SK-N-SH (cell line): ENCODE results near the gene NACA2. TPM values are rescaled to one million over a fixed set of nuclear protein-coding genes. Genes with fewer than 3 reads are reported as not detected.

Experiments used
- CTCF ChIA-PET: fragments of 300-600, 350-600 bp; formaldehyde crosslinking; extraction: SDS; loops from one replicate; lab custom pipeline; 2021; lab: Yijun Ruan, JAX
- POLR2A ChIA-PET: fragments of 350-600 bp; sonication (Branson Sonifier 250); formaldehyde crosslinking; extraction: SDS; loops from one replicate; lab custom pipeline; 2020; ENCODE audit warnings: antibody characterized with exemption, inconsistent platforms; lab: Yijun Ruan, JAX
- DNase-seq: peaks from one replicate; pipeline ENCODE4 v3.0.0; 2012
- H2AFZ ChIP-seq: fragments of 200-600 bp; sonication (generic); 2 replicates; pipeline ENCODE4 v1.8.1; 2016; ENCODE audit warnings: antibody characterized with exemption, mild to moderate bottlenecking, low read depth
- H3F3A ChIP-seq: fragments of 200-600 bp; sonication (generic); replicated peaks from 2 replicates; pipeline ENCODE3; 2016; ENCODE audit warnings: antibody characterized with exemption, mild to moderate bottlenecking; ENCODE audit not compliant: insufficient read depth
- H3K27ac ChIP-seq, 2 experiments: fragments of 200-500 bp in 1 of 2; fragments of 200-600 bp in 1 of 2; sonication (Bioruptor generic) in 1 of 2; sonication (generic), shearing (Covaris generic) in 1 of 2; 2 replicates each; pipeline versions ENCODE4 v1.5.1 to v1.6.1; 2014 to 2016; ENCODE audit warnings: low read depth in 2 of 2, inconsistent platforms in 1 of 2, low read length in 1 of 2, mild to moderate bottlenecking in 1 of 2, mixed read lengths in 1 of 2
- H3K27me3 ChIP-seq: fragments of 200-600 bp; sonication (generic), shearing (Covaris generic); 2 replicates; pipeline ENCODE4 v1.6.1; 2016; ENCODE audit warnings: mixed run types; ENCODE audit not compliant: insufficient read depth
- H3K36me3 ChIP-seq, 2 experiments: fragments of 200-500 bp in 1 of 2; fragments of 200-600 bp in 1 of 2; sonication (Bioruptor generic) in 1 of 2; sonication (generic) in 1 of 2; replicated peaks in 1 of 2; 2 replicates each; pipeline versions ENCODE3 to v1.5.1; 2014 to 2016; ENCODE audit warnings: low read length in 1 of 2, mild to moderate bottlenecking in 1 of 2; ENCODE audit not compliant: insufficient read depth in 2 of 2, control insufficient read depth in 1 of 2
- H3K4me1 ChIP-seq, 2 experiments: fragments of 200-500 bp in 1 of 2; fragments of 200-600 bp in 1 of 2; sonication (Bioruptor generic) in 1 of 2; sonication (generic), shearing (Covaris generic) in 1 of 2; 2 replicates each; pipeline versions ENCODE4 v1.5.1 to v1.6.1; 2014 to 2016; ENCODE audit warnings: low read depth in 1 of 2, low read length in 1 of 2, mixed run types in 1 of 2; ENCODE audit not compliant: insufficient read depth in 2 of 2, control insufficient read depth in 1 of 2
- H3K4me2 ChIP-seq: fragments of 200-600 bp; sonication (generic), shearing (Covaris generic); 2 replicates; pipeline ENCODE4 v1.6.1; 2017; ENCODE audit warnings: mixed run types
- H3K4me3 ChIP-seq, 2 experiments: fragments of 200-500 bp in 1 of 2; fragments of 200-600 bp in 1 of 2; sonication (Bioruptor generic) in 1 of 2; sonication (generic), shearing (Covaris generic) in 1 of 2; 2 replicates each; pipeline versions ENCODE4 v1.5.1 to v1.8.1; 2014 to 2016; ENCODE audit warnings: low read depth in 2 of 2, inconsistent platforms in 1 of 2, low read length in 1 of 2, mild to moderate bottlenecking in 1 of 2, mixed read lengths in 1 of 2, moderate library complexity in 1 of 2
- H3K79me2 ChIP-seq: fragments of 200-600 bp; sonication (generic); 2 replicates; pipeline ENCODE4 v1.8.1; 2017; ENCODE audit warnings: mild to moderate bottlenecking; ENCODE audit not compliant: insufficient read depth
- H3K9ac ChIP-seq: fragments of 200-600 bp; sonication (generic); 2 replicates; pipeline ENCODE4 v1.6.1; 2017; ENCODE audit warnings: mixed run types
- H3K9me2 ChIP-seq: fragments of 200-600 bp; sonication (generic); 2 replicates; pipeline ENCODE4 v1.6.1; 2017; ENCODE audit warnings: mixed run types
- H3K9me3 ChIP-seq: fragments of 200-600 bp; sonication (generic); 2 replicates; pipeline ENCODE4 v1.6.1; 2017; ENCODE audit warnings: mixed run types, mild to moderate bottlenecking, moderate library complexity
- H4K20me1 ChIP-seq: fragments of 200-600 bp; sonication (generic); 2 replicates; pipeline ENCODE4 v1.6.1; 2017; ENCODE audit warnings: mild to moderate bottlenecking, mixed run types; ENCODE audit not compliant: insufficient read depth
- FOSL2 ChIP-seq: IDR thresholded peaks from 2 replicates; pipeline ENCODE4 v1.4.0; 2012; ENCODE audit warnings: low read depth, mild to moderate bottlenecking, moderate library complexity, borderline replicate concordance
- FOXJ3 ChIP-seq: sonication (generic); formaldehyde crosslinking; IDR thresholded peaks from 2 replicates; pipeline ENCODE4 v1.5.1; 2020; ENCODE audit warnings: mild to moderate bottlenecking, missing genetic modification reagents
- GABPA ChIP-seq: IDR thresholded peaks from 2 replicates; pipeline ENCODE4 v1.4.0; 2012; ENCODE audit warnings: low read depth, mild to moderate bottlenecking
- GATA2 ChIP-seq: sonication (generic); formaldehyde crosslinking; IDR thresholded peaks from 2 replicates; pipeline ENCODE4 v1.5.0; 2020; ENCODE audit warnings: mild to moderate bottlenecking, missing genetic modification reagents
- JUND ChIP-seq: IDR thresholded peaks from 2 replicates; pipeline ENCODE4 v1.4.0; 2012
- MEF2A ChIP-seq: IDR thresholded peaks from 2 replicates; pipeline ENCODE4 v1.4.0; 2012; ENCODE audit warnings: low read depth, borderline replicate concordance
- MXI1 ChIP-seq: IDR thresholded peaks from 2 replicates; pipeline ENCODE4 v1.6.1; 2012; ENCODE audit warnings: mild to moderate bottlenecking, low read depth, low read length, improper control_type of control experiment
- NRF1 ChIP-seq: IDR thresholded peaks from 2 replicates; pipeline ENCODE4 v1.6.1; 2012; ENCODE audit warnings: low read depth, mild to moderate bottlenecking, low read length
- POLR2AphosphoS5 ChIP-seq: IDR thresholded peaks from 2 replicates; pipeline ENCODE4 v1.6.1; 2012; ENCODE audit warnings: low read depth, low read length
- RAD21 ChIP-seq: IDR thresholded peaks from 2 replicates; pipeline ENCODE4 v1.6.1; 2012; ENCODE audit warnings: mild to moderate bottlenecking, low read length
- SIN3A ChIP-seq: IDR thresholded peaks from 2 replicates; pipeline ENCODE4 v1.6.1; 2012; ENCODE audit warnings: low read depth, mild to moderate bottlenecking, low read length, moderate library complexity, borderline replicate concordance
- TAF1 ChIP-seq: IDR thresholded peaks from 2 replicates; pipeline ENCODE4 v1.6.1; 2012; ENCODE audit warnings: low read depth, mild to moderate bottlenecking, low read length, moderate library complexity, borderline replicate concordance
- TCF12 ChIP-seq: IDR thresholded peaks from 2 replicates; pipeline ENCODE4 v1.4.0; 2012
- TEAD4 ChIP-seq: IDR thresholded peaks from 2 replicates; pipeline ENCODE4 v1.4.0; 2012; ENCODE audit warnings: mild to moderate bottlenecking, borderline replicate concordance; ENCODE audit not compliant: insufficient read depth
- USF2 ChIP-seq: fragments of 150-350 bp; IDR thresholded peaks from 2 replicates; pipeline ENCODE4 v1.6.1; 2017; ENCODE audit warnings: antibody characterized with exemption, low read length, low read depth, borderline replicate concordance
- YY1 ChIP-seq: IDR thresholded peaks from 2 replicates; pipeline ENCODE4 v1.4.0; 2012; ENCODE audit warnings: low read depth, mild to moderate bottlenecking
- WGBS: methylation state at CpG from one replicate; pipeline ENCODE4 v1.1.6; 2017; ENCODE audit warnings: low lambda C conversion rate; 5-methylcytosine and 5-hydroxymethylcytosine counted together
- polyA plus RNA-seq, 3 experiments: library from polyadenylated mRNA; depleted of rRNA; stranded (reverse); fragments of >200 nt; gene quantifications; 2 replicates each; pipeline ENCODE4 v1.2.3, GENCODE V29; 2012
- TF ChIP-seq, protein P1 (sequence below): fragments of 200-600 bp; sonication (generic); IDR thresholded peaks from 2 replicates; pipeline ENCODE4 v1.6.1; 2017; ENCODE audit warnings: antibody characterized with exemption, mild to moderate bottlenecking, moderate library complexity
- TF ChIP-seq, protein P2 (sequence below): IDR thresholded peaks from 2 replicates; pipeline ENCODE4; 2012

Gene NACA2
- polyA plus RNA-seq, 1 of the 3 experiments (the other 2 are of a cell fraction): not detected

- H2AFZ ChIP-seq: no peak overlapping the region
- no peak overlapping the region for H3K27ac ChIP-seq
- no peaks in the 10 kb centered on the region for H3K36me3 ChIP-seq
- no peaks in the 10 kb centered on the region for H3K79me2 ChIP-seq
- H3F3A ChIP-seq: no peaks in the 10 kb centered on the region
- no peaks in the 10 kb centered on the region for H4K20me1 ChIP-seq
- 0 out of 4 replicates have a peak, but pooled peaks cover 0 to 2% of the 10 kb centered on the region in 2 experiments for H3K4me1 ChIP-seq
- WGBS: 17% methylated on average over 2 of the region's 2 CpGs
- H3K4me2 ChIP-seq: no peak overlapping the region
- ChIA-PET POLR2A (no interaction called here), CTCF (interaction anchor here (1.1 to 1.5 kb wide), 5 partner anchors 13 to 188 kb away, joined by 3 to 7 read pairs (median 4); no protein-coding TSS in a partner anchor)
- TF ChIP-seq SIN3A (no peak), TAF1 (no peak), FOXJ3 (CRISPR knock-in tag) (no peak)
- H3K27me3 ChIP-seq: no peaks in the 10 kb centered on the region
- H3K9me3 ChIP-seq: no peaks in the 10 kb centered on the region
- no peak overlapping the region for H3K9ac ChIP-seq
- no peak for DNase-seq
- H3K4me3 ChIP-seq: no peak overlapping the region
- no peaks in the 10 kb centered on the region for H3K9me2 ChIP-seq
These were observed 9.6 kb upstream of the NACA2 start for GRCh38 chr17:61600621-61601020.

DNA sequence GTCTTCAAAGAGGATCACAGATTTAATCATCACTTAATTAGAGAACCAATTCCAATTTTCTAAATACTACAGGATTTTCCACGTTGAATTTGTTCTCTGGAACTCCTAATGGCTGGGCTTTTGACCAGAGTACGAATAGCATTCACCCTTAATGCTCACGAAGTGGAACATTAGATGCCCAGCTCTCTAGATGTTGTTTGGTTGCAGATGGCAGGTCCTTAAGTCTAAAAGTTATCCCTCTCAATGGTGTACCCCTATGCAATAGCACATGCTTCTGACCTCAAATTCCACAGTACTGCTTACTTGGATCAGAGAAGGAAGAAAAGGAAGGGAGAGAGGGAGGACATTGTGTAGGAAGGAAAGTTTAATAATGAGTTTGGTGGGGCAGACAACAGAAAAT is 8.6 kb upstream of the NACA2 start:
- Histone ChIP-seq H2AFZ (no peak overlapping the region), H3K9me2 (no peaks in the 10 kb centered on the region), H3K4me3 (no peak overlapping the region), H4K20me1 (no peaks in the 10 kb centered on the region)
- POLR2A ChIA-PET: no interaction called here
- no peak for DNase-seq
- WGBS: 19% methylated on average over 3 of the region's 3 CpGs
- TF ChIP-seq FOSL2 (no peak), TCF12 (no peak), RAD21 (no peak), FOXJ3 (CRISPR knock-in tag) (no peak), GABPA (no peak), JUND (no peak), TAF1 (no peak), NRF1 (no peak)
- TF ChIP-seq, all 33 proteins: peak for 0
- Histone ChIP-seq H3K79me2 (no peaks in the 10 kb centered on the region), H3K9me3 (no peaks in the 10 kb centered on the region), H3F3A (no peaks in the 10 kb centered on the region), H3K4me1 (0 out of 4 replicates have a peak, but pooled peaks cover 0 to 2% of the 10 kb centered on the region in 2 experiments), H3K4me2 (no peak overlapping the region), H3K9ac (no peak overlapping the region), H3K36me3 (no peaks in the 10 kb centered on the region), H3K27ac (no peak overlapping the region), H3K27me3 (no peaks in the 10 kb centered on the region)
- CTCF ChIA-PET: interaction anchor here (0.9 to 1.8 kb wide), 2 partner anchors 10 to 14 kb away, joined by 3 to 4 read pairs; no protein-coding TSS in a partner anchor

DNA sequence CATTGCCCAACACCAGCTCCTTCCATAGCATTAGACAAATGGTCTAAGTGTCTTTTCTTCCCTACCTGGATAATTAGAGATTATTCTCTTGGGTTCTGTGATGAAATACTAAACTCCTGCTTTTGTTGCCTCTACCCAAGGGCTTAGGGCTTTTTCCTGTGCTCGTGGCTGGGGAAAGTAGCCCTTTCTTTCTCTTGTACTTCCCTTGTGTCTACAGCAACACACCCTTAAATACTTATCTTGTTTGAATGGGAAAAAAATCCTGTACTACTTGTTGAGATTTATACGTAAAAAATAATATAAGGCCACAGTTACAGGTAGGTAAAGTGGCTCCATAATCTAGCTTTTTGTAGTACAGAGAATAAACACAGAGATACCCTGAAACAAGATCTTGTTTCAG is 7.0 kb upstream of the NACA2 start:
- no peak overlapping the region for H3K4me3 ChIP-seq
- no peaks in the 10 kb centered on the region for H4K20me1 ChIP-seq
- H3F3A ChIP-seq: no peaks in the 10 kb centered on the region
- no peaks in the 10 kb centered on the region for H3K9me2 ChIP-seq
- no peaks in the 10 kb centered on the region for H3K36me3 ChIP-seq
- DNase-seq: no peak
- H3K27ac ChIP-seq: peak overlapping the region in 1 of 2 experiments; percentile 23; a peak in 1 of 4 replicates
- H3K9me3 ChIP-seq: no peaks in the 10 kb centered on the region
- WGBS: 47% methylated on average over 2 of the region's 2 CpGs
- H3K9ac ChIP-seq: no peak overlapping the region
- CTCF ChIA-PET: interaction anchor here (0.6 to 2.1 kb wide), 6 partner anchors 9 to 24 kb away, joined by 3 to 8 read pairs (median 4); no protein-coding TSS in a partner anchor
- no peak overlapping the region for H2AFZ ChIP-seq
- POLR2A ChIA-PET: no interaction called here
- H3K27me3 ChIP-seq: no peaks in the 10 kb centered on the region
- H3K4me1 ChIP-seq: peaks cover 0 to 6% of the 10 kb centered on the region in 2 experiments; a peak in 1 of 4 replicates
- no peak overlapping the region for H3K4me2 ChIP-seq
- H3K79me2 ChIP-seq: no peaks in the 10 kb centered on the region
- TF ChIP-seq MEF2A: no peak
- TF ChIP-seq, protein P1, sequence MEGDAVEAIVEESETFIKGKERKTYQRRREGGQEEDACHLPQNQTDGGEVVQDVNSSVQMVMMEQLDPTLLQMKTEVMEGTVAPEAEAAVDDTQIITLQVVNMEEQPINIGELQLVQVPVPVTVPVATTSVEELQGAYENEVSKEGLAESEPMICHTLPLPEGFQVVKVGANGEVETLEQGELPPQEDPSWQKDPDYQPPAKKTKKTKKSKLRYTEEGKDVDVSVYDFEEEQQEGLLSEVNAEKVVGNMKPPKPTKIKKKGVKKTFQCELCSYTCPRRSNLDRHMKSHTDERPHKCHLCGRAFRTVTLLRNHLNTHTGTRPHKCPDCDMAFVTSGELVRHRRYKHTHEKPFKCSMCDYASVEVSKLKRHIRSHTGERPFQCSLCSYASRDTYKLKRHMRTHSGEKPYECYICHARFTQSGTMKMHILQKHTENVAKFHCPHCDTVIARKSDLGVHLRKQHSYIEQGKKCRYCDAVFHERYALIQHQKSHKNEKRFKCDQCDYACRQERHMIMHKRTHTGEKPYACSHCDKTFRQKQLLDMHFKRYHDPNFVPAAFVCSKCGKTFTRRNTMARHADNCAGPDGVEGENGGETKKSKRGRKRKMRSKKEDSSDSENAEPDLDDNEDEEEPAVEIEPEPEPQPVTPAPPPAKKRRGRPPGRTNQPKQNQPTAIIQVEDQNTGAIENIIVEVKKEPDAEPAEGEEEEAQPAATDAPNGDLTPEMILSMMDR: no peak
- TF ChIP-seq MXI1: no peak
- TF ChIP-seq POLR2AphosphoS5: no peak
- no peak for TF ChIP-seq TEAD4
- TF ChIP-seq, protein P2, sequence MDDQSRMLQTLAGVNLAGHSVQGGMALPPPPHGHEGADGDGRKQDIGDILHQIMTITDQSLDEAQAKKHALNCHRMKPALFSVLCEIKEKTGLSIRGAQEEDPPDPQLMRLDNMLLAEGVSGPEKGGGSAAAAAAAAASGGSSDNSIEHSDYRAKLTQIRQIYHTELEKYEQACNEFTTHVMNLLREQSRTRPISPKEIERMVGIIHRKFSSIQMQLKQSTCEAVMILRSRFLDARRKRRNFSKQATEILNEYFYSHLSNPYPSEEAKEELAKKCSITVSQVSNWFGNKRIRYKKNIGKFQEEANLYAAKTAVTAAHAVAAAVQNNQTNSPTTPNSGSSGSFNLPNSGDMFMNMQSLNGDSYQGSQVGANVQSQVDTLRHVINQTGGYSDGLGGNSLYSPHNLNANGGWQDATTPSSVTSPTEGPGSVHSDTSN: no peak
- TF ChIP-seq YY1: no peak
- no peak for TF ChIP-seq USF2
- no peak for TF ChIP-seq GATA2 (CRISPR knock-in tag)
